COLO829 (cell line): ENCODE results near the gene KIAA1958.
"Not testable (repeated sequence)": the region's sequence is repeated elsewhere in the genome, so short reads cannot be mapped to it uniquely, and the experiment has no call there.

Experiments
- DNase-seq: peaks from one replicate; pipeline ENCODE4 v3.0.0; 2012; ENCODE audit warnings: low spot score

Gene KIAA1958

DNA sequence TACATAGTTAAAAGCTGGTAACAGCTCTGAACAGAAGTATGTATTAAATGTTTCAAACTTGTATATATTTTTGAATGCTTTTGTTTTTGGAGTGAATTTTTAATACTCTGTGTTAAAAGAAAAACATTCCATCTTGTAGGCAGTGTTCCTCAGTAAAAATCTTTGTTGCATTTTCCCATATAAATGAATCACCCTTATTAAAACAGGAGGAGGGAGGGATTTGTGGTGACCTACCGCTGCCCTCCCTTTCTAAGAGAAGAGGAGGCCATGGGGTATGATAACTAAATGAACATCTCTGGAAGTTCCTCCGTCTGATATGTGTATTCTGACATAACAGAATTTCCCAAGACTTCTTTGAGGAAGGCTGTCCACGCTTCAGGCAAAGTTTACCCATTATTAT, 177.9 kb downstream of the KIAA1958 start:
- no peak for DNase-seq

DNA sequence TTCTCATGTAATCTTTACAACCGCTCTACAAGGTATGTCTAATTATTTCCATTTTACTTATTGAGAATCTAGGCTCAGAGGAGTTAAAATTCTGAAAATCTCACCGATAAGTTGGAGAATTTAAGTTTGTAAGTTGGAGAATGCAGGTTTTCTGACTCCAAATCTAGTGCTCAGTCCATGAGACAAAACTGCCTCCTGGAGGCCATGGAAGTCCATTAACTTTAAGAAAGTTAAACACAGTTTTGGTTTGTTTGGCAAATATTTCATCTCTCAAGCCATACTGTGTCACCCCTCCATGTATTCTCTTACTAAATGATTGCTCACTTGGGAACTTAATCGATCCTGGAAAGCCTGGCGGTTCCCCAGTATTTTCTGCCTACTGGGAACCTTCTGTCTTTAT, 178.7 kb downstream of the KIAA1958 start:
- no peak for DNase-seq

DNA sequence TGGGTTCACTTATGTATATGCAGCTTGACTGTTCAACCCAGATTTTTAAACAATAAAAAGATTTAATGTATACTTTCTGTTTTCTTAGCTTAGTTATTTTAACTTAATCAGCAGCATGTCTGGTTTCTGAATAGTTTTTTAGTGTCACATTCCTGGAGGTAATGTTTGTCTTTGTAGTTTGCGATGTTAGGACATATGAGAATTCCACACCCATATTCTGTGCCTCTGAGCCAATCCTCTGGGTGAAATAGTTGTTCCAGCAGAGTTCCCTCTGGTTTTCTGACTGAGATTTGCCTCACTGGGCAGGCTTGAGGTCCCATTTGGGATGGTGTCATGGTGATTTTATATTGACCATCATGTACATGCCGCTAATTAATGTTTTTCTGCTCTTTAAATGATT, 182.7 kb downstream of the KIAA1958 start:
- no peak for DNase-seq

DNA sequence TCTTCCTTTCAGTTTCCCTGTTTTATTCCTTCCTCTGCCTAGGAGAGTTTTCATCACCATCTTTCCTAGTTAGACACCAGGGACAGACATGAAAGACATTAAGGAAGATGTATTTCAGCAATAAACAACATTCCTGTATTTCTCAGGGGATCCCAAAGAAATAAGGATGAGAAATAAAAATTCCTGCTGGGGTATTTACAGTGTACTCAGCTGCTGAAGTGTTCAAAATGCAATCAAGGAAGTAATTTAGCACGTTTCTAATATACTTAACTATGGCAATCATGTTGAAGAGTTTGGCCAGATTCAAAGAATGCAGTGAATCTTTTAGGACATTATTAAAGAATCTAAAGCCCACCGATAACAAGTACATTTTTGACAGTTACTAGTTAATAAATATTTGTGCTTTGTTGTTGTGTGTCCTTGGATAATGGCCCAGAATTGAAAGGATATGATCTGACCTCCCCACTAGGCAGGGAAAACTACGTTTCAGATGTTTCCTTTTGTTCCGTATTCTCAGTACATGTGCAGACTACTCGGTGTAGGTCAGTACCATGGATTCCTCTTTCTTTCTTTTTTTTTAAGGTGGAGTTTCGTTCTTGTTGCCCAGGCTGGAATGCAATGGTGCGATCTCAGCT, 184.5 kb downstream of the KIAA1958 start:
- DNase-seq: no peak

DNA sequence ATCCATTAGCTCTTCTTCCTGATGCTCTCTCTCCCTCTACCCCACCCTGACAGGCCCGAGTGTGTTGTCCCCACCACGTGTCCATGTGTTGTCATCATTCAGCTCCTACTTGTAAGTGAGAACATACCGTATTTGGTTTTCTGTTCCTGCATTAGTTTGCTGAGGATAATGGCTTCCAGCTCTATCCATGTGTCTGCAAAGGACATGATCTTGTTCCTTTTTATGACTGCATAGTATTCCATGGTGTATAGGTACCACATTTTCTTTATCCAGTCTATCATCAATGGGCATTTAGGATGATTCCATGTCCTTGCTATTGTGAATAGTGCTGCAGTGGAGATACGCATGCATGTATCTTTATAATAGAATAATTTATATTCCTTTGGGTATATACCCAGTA, 186.6 kb downstream of the KIAA1958 start:
- not testable (repeated sequence) for DNase-seq

DNA sequence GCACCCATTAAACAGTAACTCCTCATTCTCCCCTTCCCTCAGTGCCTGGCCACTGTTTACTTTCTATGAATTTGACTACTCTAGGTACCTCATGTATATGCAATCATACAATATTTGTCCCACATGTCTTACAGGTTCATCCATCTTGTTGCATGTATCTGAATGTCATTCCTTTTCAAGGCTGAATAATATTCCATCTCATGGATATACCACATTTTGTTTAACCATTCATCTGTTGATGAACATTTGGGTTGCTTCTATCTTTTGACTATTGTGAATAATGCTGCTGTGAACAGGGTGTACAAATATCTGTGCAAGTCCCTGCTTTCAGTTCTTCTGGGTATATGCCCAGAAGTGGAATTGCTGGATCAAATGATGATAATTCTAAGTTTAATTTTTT, 190.4 kb downstream of the KIAA1958 start:
- DNase-seq: no peak

DNA sequence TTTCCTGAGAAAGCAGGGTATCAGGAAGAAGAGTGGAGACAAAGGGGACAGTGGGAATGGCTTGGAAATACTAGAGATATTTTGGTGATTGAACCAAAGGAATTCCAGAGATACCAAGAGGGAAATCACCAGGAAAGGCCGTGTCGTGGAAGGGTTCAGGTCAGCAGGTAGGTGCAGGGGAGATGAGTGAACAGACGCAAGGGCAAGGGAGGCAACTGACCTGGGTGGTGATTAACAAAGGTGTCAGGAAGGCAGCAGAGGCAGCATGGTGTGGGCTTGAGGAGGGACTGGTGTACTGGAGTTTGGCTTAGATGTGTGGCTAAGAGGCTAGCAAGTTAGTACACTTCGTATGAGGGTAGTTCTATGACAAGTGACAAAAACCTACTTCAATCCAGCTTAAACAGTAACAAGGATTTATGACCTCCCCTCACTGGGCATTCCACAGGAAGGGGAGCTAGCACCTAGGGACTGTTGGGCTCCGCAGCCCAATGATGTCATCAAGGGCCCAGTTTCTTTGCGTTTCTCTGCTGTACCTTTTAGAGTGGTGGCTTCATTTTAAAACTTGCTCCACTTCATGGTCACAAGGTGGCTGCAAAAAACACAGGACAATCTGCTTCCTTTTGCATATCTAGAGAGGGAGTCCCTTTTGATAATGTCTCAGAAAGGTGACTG, 194.2 kb downstream of the KIAA1958 start:
- no peak for DNase-seq

DNA sequence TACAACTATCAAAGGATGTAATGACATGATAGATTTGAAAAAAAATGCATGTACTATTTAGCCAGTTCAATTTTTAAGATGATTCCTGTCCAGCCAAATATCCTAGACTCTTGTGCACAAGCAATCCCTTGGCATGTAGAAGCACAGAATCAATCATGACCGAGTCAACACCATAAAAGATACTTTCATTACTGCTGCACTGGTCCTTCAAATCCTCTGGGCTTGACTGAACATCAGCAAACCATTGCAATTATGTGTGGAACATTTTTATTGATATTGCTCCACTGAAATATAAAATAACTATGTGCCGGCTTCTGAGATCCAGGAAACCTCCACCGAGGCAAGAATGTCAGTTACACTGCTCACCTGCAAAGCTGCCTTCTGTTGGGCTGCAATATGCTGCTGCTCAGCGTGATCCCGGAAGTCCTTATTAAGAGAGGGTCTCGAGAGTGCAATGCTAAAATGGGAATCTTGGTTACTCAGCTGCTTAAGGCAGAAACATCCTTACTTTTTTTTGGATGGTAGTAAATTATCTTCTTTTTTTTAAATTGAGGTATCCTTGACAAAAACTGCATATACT, 202.6 kb downstream of the KIAA1958 start:
- DNase-seq: no peak

DNA sequence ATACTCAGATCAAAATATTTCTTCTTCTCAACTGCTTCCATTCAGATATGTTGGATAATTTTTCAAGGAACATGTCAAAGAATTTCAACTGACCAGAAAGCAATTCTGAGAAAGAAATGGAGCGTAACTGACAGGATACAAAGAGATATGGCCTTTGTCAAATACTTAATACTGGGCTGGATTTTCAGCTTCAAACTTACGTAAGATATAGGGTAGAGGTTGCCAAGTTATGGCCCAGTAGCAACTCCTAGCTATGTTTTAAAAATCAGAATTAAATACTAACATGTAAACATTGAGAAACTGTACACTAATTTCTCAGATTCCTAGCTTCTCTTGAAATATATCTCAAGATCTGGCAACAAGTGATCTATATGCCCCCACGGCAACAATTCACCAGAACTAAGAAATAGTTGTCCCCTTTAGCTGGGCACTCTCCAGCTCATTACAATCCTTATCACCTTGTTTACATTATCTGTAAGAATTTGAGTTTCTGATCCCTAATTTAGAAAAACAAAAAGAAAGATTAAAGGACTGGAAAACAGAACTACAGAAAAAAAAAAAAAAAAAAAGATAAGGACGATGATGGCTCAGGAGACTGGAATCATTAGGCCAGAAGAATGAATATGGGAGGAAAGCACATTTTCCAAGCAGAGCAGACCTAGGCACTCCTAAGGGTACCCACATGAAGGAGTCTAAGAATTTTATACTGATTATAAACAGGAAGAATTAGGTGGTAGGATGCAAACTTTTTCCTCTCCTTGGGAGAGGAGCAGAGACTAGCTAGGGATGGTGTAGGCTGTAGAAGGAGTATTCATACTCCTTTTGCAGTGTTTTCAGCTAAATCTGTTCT, 208.3 kb downstream of the KIAA1958 start:
- no peak for DNase-seq

DNA sequence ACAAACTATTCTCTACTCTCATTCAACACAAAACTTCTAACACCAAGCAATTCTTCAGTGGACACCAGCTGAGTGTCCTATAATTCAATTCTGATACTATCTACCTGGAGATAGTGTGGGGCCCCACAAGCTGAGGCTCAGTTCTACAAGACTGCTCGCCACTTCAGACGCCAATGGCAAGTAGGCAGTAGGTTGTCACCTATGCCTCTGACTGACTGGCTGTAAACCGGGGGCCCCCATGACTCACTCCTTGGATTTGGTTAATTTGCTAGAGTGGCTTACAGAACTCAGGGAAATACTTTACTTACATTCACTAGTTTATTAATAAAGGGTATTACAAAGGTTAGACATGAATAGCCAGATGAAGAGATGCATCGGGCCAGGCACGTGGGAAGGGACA, 209.8 kb downstream of the KIAA1958 start:
- no peak for DNase-seq

DNA sequence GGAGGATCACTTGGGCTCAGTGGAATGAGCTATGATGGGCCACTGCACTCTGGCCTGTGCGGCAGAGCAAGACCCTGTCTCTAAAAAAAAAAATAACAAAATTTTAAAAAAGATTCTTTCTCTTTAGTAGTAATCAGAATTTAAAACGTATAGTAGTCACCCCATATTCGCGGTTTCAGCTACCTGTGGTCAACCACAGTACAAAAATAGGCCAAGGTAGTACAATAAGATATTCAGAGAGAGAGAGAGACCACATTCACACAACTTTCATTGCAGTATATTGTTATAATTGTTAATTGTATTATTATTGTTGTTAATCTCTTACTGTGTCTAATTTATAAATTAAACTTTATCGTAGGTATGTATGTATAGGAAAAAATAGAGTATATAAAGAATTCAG, 212.6 kb downstream of the KIAA1958 start:
- no peak for DNase-seq

DNA sequence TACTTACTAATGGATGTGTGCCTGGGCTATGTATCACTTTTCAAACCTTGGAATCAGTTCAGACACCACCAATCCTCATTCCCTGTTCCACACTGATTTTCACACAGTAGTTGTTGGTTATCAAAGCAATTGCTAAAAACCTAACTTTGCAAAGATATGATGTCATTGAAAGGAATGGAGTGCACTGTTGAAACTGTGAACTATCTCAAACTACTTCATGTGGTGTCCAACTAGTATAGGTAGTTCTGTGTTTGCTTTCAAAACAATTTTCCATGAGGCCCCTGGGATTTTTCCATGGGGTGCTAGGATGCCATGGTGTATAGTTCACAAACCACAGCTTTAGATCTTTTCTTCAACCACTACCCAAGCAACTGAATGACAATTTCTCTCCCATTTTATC, 213.5 kb downstream of the KIAA1958 start:
- no peak for DNase-seq

DNA sequence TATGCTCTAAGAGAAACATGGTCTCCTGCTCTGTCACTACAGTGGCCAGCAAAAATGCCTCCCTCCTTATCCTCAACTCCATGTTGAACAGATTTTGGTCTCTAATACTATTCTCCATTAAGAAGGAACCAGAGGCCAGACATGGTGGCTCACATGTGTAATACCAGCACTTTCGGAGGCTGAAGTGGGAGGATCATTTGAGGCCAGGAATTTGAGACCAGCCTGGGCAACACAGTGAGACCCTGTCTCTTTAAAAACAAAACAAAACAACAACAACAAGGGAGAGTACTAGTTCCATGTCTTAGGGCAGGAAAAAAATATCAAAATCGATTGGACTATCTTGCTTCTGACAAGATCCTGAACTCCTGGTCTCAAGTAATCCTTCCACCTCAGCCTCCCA, 216.7 kb downstream of the KIAA1958 start:
- DNase-seq: no peak

DNA sequence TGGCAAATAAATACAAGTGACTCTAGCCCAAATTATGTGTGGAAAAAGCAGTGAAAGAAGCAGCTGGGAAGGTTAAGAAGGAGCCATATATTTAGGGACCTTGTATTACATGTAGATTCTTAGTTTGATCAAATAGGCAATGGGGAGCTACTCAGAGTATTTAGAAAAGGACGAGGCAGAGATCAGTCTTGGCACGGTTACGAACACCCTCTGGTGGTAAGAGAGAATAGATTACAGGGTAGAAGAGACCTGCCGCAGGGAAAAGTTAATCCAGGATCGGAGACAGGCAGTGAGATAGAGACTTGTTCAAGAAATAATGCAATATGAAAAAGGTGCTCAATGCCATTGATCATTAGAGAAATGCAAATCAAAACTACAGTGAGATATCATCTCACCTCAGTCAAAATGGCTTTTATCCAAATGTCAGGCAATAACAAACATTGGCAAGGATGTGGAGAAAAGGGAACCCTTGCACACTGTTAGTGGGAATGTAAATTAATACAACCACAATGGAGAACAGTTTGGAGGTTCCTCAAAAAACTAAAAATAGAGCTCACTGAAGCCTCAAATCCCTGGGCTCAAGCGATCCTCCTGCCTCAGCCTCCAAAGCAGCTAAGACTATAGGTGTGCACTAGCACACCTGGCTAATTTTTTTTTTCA, 219.3 kb downstream of the KIAA1958 start:
- no peak for DNase-seq

DNA sequence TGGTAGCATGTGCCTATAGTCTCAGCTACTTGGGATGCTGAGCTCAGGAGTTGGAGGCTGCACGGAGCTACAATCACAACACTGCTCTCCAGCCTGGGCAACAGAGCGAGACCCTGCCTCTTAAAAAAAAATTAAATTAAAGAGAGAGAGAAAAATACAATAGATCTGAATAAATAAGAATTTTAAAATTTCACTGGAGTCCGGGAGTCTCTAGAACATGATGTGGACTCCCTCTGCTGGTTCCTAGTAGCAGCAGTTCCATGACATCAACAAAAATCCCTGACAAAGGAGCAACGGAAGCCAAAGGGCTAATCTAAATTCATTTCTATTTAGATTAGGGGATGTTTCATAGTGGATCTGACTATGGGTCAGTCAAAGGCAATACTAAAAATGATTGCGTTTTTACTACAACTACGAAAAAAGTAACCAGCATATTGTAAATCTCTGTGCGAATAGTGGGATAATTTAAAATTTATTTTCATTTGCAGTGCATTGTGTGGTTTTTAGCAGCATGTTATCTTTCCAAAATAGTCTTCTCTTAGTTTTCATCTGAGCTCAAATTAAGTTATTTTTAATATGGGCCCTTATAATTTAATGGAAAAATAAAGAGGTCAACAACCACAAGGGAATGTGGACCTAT, 224.5 kb downstream of the KIAA1958 start:
- DNase-seq: peak; percentile 41

DNA sequence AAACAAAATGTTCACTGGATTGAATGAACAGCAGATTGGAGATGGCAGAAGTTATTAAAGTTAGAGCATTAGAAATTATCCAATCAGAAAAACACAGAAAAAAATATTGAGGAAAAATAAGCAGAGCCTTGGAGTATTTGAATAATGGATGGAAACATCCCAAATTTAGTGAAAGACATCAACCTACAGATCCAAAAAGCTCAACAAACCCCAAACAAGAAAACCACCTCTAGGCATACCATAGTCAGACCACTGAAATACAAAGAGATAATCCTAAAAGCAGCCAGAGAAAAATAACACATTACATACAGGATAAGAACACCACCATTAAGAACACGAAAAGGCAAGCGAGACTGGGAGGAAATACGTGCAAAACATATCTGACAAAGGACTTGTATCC, 226.1 kb downstream of the KIAA1958 start:
- no peak for DNase-seq

DNA sequence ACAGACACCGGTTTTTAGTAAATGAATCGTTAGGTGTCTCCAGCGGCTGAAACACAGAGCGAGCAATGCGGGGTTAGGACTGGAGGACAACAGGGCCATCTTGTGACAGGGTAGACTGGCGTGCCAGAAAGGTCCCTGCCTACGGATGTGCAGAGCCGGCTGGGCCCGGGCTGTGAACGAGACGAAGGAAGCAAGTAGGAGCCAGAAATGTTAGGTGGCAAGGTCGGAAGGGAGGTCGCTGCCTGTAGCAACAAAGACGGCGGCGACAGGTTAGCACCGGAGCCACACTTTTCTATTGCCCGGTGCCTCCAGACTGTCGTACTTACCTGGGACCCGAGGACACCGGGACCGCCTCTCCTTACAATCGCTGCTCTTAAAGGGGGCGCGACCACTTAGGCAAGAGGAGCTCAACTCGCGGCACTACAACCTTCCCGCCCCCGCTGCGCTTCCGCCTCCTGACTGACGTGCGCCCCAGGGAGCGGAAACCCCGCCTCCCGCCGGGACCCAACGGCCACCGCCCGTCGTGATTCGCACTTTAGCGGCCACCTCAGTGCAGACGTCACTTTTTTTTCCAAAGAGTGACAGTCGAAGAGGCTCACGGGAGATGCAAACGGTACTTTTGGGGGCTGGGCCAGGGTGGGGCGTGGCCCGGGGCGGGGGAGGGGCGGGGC, 231.2 kb downstream of the KIAA1958 start, which contains the start of gene INIP:
TSS of gene INIP (minus strand) at position 457 of the 671 bp plus-strand sequence. CDS start 1,632 bp downstream, outside the sequence.
- DNase-seq: peak; percentile 92
